ENCODE data around the gene INS.

Gene INS

DNA sequence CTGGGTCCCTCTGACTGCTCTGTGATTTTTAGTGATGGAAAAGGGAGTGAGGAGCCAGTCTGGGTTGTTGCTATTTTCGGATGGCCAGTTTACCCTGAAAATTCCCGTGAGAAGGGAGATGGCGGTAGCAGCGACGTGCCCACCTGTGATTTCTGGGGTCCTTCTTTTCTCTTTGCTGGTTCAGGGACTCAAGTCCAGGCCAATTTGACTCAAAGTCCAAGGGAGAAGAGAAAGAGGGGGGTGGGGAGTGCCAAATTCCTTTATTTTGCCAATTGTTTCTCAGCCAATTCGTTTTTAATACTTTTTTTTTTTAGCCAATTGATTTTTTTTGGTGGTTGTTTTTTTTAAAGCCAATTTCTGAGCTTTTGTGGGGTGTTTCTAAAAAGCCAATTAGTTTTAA lies 28.8 kb downstream of the INS start:
- TF ChIP-seq, protein P1, sequence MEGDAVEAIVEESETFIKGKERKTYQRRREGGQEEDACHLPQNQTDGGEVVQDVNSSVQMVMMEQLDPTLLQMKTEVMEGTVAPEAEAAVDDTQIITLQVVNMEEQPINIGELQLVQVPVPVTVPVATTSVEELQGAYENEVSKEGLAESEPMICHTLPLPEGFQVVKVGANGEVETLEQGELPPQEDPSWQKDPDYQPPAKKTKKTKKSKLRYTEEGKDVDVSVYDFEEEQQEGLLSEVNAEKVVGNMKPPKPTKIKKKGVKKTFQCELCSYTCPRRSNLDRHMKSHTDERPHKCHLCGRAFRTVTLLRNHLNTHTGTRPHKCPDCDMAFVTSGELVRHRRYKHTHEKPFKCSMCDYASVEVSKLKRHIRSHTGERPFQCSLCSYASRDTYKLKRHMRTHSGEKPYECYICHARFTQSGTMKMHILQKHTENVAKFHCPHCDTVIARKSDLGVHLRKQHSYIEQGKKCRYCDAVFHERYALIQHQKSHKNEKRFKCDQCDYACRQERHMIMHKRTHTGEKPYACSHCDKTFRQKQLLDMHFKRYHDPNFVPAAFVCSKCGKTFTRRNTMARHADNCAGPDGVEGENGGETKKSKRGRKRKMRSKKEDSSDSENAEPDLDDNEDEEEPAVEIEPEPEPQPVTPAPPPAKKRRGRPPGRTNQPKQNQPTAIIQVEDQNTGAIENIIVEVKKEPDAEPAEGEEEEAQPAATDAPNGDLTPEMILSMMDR (IDR thresholded peaks at IDR 0.05; ENCODE audit: extremely low read depth, missing control alignments): no peak
- no peak for DNase-seq (ENCODE audit: low spot score)

DNA sequence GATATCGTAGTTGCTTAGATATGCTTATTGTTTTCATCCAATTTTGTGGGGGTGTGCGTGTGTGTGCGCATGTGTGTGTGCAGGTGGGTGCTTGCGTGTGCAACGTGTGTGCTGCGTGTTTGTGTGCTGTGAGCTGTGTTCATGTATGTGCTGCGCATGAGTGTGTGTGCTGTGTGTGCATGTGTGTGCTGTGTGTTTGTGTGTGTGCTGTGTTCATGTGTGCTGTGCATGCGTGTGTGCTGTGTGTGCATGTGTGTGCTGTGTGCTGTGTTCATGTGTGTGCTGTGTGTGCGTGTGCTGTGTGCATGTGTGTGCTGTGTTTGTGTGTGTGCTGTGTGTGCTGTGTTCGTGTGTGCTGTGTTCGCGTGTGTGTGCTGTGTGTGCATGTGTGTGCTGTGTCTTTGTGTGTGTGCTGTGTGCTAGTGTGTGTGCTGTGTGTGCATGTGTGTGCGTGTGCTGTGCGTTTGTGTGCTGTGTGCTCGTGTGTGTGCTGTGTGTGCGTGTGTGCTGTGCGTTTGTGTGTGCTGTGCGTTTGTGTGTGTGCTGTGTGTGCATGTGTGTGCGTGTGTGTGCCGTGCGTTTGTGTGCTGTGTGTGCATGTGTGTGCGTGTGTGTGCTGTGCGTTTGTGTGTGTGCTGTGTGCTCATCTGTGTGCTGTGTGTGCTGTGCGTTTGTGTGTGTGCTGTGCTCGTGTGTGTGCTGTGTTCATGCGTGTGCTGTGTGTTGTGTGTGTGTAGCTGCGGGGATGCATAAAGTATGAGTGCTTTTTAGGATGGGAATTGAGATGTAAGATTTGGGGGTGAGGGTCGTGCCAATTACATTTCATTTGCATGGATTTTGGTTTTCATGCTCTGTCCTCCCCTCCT lies 29.4 kb downstream of the INS start:
- TF ChIP-seq, protein P1 (IDR thresholded peaks at IDR 0.05; ENCODE audit: extremely low read depth, missing control alignments): no peak
- no peak for DNase-seq (ENCODE audit: low spot score)

DNA sequence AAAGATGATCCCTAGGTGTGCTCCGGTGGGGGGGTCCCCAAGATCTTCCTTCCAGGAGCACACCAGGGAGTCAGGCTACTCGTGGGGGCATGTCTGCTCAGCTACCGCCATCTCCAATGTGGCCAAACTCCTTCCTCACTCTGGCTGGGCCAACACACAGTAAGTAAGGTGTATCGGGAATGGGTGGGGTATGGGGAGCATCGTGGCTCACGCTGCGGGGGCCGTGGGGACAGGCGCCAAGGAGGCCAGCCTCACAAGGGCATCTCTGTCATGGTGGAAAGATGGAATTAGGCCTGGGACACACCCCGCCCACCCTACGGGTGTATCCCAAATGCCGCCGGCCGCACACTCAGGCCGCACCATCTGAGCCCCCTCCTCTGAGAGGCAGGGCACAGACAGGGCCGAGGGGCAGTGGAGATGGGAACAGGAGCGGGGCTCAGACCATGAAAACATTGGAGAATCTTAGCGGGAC lies 30.1 kb downstream of the INS start:
- DNase-seq (ENCODE audit: low spot score): no peak
- TF ChIP-seq, protein P1 (IDR thresholded peaks at IDR 0.05; ENCODE audit: extremely low read depth, missing control alignments): no peak

DNA sequence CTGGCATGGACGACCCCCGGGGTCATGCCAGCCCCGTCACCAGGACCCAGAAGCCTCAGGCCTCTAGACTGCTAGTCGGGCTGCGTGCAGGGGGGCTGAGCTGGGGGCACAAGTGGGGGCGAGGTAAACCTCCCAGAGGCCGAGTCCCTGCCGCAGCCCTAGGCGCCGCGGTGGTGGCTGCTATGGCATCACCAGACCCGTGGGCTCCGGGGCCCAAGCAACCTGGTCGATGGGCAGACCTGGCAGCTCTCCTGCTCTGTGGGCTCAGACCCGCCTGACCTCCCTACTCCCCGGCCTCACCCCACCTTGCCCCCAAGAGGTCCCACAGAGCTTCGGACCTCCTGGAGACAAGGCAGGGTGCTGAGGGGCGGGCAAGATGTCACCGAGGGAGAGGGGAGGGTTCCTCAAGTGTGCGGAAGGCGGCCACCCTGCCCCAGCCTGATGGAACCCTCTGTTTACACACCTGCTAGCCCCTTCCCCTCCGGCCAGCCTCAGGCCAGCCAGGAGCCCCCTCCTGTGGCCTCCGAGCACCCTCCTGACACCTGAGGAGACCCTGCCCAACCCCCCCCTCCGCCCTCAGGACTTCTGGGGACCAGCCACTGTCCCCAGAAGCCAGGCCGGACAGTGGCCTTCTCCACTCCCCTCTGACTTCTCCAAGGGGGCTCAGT lies 31.2 kb downstream of the INS start:
- DNase-seq (ENCODE audit: low spot score): no peak
- TF ChIP-seq, protein P1 (IDR thresholded peaks at IDR 0.05; ENCODE audit: extremely low read depth, missing control alignments): no peak

DNA sequence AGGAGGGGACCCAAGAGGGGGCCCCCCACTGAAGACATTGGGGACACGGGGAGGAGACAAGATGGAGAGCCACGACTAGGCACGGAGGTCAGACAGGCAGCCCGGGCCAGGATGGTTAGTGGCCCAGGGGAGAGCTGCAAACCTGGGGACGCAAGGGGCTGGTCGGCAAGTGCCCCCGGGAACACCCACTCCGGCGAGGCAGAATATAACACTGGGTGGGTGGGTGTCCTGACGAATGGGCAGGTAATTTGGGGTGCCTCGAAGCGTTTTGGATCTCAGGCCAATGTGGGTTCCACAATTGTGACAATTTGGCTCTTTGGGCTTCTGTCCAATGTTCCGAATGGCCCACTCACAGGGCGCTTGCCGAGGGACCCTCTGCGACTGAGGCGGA lies 31.7 kb downstream of the INS start:
- no peak for DNase-seq (ENCODE audit: low spot score)
- TF ChIP-seq, protein P1 (IDR thresholded peaks at IDR 0.05; ENCODE audit: extremely low read depth, missing control alignments): no peak

DNA sequence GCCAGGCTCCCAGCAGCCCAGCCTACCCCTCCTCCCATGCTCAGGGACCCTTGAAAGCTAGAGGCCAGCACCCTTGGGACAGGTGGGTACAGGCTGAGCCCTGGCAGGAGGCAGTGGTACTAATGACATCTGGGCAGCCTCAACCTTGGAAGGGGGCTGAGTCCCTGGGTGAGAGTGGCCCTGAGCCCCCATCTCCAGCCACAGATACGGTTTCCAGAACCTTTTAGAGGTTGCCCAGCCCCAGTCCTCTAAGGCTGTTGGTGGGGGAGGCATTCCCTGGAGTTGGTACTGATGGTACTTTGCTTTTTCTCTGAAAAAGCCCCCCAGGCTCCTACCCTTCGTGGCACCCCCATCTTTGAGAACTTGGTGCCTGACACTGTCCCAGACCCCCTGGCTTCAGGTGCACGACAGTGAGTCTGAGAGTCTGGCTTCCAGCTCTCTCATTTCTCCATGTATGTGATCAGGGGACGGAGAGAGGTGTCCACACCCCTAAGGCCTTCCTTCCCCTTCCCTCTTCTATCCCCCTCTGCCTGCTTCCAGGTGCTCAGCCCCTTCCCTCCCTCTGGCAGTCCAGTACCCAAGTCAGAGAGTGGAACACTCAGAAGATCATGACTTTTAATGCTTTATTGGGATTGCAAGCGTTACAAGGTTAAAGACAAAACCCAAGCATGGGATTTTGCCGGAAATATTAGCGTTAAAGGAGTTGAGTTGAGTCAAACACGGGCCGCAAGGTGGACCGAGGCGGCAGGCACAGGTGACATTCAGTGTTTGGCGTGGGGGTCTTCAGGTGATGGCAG lies 32.3 kb downstream of the INS start:
- TF ChIP-seq, protein P1 (IDR thresholded peaks at IDR 0.05; ENCODE audit: extremely low read depth, missing control alignments): no peak
- DNase-seq (ENCODE audit: low spot score): no peak
